ENCODE data around the gene SLC22A17.
A peak's percentile ranks its signal among the peaks of the same experiment; 100 is the strongest.

The SLC22A17 gene

DNA sequence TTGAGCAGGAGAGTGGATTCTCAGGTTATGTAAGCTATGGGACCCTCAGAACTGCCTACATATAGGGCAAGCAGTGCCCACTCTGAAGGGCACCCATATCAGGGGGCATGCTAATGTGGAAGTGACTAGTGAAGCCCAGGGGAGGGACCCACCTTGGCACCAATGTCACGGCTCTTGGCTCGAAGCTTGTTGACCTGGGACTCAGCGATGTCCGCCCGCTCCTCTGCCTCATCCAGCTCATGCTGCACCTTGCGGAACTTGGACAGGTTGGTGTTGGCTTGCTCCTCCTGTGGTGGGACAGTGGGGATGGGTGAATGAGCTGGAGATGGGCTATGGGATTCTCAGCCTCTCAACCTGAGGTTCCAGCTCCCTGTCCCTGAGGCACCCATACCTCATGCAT lies 29.6 kb upstream of the SLC22A17 start:
- no peak for DNase-seq (ENCODE audit: low read depth in 4 of 4, low spot score in 1 of 4)

DNA sequence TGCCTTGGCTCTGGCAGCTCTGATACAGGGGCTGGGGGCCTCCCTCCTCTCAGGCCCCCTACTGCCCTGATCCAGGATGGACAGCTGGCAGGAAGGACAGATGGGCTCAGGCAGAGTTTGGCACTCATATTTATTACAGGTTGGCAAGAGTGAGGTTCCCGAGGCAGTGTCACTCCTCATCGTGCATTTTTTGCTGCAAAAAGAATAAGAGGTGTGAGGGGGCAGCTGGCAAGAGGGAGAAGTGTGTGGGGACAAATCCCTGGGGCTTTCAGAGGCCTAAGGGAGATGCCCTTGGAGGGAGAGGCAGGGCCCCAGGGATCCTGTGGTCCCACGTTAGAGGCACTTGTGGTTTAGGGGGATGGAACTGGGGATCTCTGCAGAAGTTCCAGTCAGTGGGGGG lies 29.2 kb upstream of the SLC22A17 start:
- no peak for DNase-seq (ENCODE audit: low read depth in 4 of 4, low spot score in 1 of 4)

DNA sequence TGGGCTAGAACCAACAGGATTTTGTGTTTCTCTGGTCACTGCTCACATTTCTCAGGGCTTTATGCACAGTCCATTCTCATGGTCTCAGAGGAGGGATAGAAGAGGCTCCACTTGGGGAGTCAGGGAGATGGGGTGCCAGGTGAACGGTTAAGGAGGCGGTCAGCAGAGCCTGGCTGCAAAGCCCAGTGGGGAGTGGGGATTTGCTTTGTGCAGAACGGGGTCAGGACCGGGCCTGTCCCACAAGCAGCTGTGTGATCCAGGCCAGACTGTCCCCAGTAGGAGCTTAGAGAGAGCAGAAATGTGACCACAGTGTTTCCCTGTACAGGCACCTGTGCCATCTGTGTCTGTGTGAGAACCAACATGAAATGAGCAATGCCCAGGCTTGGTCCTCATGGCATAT lies 28.3 kb upstream of the SLC22A17 start:
- DNase-seq (ENCODE audit: low read depth in 4 of 4, low spot score in 1 of 4): no peak

DNA sequence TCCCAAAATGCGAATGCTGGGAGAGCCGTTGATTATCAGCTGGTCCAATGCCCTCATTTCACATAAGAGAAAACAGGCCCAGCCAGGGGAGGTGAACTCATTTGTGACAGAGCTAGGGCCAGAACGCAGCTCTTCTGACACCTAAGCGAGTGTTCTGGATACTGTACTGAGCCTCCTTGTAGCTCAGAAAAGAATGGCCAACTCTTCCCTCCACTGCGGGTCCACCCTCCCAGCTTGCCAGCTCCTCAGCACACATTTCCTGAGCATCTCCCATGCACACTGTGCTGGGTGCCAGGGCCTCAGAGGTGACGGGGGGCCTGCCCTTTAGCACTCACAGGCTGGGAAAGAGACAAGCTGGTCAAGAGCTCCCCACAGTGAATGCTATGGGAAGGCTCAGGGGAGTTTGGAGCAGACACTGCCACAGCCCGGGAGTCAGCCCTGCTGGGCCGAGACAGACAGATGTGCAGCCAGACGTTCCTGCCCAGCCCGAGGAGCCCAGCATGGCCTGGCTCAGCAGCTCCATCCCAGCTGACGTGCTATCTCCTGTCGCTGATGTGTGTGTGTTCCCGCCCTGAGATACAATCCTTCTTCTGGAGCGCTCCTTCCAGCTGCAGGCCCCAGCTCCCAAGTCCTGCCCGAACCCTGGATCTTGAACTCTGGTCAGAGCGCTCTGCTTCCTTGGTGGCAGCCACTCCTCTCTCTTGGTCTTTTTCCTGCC lies 27.7 kb upstream of the SLC22A17 start:
- no peak for DNase-seq (ENCODE audit: low read depth in 4 of 4, low spot score in 1 of 4)

DNA sequence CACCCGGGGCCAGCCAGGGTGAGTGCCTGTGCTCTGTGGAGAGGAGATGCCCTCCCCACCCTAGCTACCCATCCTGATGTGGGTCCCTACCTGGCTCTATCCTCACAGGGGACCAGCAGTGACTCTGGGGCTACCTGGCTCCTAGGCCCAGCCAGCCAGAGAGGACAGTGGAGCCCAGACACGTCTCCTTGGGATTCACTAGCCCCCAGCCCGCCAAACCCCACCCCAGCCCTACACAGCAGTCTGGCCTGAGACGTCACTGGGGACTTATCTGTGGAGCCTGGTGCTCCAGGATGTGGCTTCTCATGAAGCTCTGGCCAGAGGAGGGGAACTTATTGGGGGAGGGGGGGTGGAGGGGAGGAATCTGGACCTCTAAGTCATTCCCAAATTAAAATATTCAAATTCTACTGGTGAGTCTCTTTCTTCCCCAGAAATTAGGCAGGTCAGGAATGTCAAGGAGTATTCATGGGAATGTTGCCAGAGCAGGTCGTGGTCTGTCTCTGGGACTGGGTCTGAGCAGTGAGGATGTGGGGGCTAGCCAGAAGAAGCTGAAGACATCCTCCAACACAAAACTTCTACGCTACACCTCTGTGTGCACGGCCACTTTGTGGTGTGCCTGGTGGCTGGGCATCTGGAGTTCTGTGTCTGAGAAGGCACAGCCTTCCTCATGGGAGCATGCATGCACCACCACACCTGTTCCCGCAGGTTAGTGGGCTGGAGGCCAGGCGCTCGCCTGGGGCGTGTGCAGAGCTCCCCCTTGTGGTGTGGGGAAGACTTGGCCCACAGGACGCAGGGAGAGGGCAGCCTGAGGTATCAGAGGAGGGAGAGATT lies 26.9 kb upstream of the SLC22A17 start:
- peak; percentile 38 to 54 (median 42) for DNase-seq (ENCODE audit: low read depth in 4 of 4, low spot score in 1 of 4)

DNA sequence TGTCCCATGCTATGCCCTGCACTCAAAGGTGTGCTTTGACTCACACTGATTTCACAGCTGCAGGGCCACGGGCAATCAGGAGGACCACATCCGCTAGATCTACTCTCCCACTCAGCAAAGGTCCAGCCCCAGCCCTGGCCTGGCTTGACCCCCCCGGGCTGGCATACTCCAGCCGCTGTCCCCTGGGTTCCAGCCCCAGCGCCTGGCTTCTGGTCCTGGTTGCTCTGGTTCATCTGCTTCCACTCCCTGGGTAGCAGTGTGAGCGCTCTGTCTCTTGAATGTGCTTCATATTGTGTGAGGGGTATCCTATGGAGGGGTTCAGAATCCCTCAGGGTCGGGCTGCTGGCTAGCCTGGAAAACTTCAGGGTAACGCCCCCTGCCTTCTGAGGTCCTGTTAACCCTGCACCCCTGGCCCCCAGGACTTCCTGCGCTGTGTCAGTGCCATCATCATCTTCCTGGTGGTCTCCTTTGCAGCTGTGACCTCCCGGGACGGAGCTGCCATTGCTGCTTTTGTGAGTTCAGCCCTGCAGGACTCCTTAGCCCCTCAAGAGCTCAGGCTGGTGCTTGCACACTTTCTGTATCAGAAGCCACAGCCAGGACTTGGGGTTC lies 26.0 kb upstream of the SLC22A17 start:
- DNase-seq (ENCODE audit: low read depth in 4 of 4, low spot score in 1 of 4): no peak

DNA sequence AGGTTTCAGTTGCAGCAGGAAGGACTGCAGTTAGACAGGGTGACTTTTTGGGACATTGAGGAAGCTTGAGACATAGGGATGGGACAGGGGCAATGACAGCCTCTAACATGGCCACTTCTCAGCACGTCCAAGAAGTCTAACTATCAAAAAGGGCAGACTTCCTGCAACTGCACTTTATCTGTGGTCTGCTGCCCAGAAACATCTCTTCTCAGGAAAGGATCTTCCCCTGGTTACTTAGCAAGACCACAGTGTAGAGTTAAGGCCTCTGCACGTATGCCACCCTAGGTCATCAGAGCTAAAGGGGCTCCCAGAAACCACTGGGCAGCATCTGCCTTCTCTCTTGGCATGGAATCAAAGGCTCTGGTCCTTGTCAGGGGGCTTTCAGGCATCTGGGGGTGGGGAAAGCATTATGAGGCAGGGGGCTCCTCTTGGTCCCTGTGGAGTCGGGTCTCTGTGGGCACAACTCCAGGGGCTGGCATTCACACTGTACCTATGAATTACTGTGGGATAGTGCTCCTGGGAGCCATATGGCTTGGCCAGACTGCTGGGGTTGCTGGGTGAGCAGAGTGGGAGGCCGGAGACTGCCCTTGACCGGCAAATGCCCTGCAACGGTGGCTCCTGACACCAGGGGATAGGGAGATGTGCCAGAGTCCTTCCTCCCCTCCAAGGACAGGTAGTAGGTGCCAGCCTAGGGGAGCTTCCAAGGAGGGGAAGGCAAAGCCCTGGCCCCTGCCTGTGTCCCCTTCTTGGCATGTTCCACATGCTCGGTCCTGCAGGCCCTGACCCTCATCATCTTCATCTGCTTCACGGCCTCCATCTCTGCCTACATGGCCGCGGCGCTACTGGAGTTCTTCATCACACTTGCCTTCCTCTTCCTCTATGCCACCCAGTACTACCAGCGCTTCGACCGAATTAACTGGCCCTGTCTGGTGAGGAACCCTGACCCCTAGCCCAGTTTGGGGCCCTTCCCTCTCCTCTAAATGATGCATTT lies 25.2 kb upstream of the SLC22A17 start:
- no peak for DNase-seq (ENCODE audit: low read depth in 4 of 4, low spot score in 1 of 4)

DNA sequence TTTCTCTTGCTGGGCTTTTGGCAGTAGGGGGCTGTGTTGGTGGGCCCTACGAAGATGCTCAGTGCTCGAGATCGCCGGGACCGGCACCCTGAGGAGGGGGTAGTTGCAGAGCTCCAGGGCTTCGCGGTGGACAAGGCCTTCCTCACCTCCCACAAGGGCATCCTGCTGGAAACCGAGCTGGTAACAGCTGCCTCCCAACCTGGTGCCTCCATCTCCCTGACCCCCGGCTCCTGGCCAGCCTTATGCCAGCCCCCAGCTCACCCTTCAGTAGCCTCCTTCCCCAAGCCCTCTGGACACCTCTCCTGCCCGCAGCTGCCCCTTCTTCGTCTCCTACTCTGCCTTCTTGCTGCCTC lies 24.5 kb upstream of the SLC22A17 start:
- no peak for DNase-seq (ENCODE audit: low read depth in 4 of 4, low spot score in 1 of 4)

DNA sequence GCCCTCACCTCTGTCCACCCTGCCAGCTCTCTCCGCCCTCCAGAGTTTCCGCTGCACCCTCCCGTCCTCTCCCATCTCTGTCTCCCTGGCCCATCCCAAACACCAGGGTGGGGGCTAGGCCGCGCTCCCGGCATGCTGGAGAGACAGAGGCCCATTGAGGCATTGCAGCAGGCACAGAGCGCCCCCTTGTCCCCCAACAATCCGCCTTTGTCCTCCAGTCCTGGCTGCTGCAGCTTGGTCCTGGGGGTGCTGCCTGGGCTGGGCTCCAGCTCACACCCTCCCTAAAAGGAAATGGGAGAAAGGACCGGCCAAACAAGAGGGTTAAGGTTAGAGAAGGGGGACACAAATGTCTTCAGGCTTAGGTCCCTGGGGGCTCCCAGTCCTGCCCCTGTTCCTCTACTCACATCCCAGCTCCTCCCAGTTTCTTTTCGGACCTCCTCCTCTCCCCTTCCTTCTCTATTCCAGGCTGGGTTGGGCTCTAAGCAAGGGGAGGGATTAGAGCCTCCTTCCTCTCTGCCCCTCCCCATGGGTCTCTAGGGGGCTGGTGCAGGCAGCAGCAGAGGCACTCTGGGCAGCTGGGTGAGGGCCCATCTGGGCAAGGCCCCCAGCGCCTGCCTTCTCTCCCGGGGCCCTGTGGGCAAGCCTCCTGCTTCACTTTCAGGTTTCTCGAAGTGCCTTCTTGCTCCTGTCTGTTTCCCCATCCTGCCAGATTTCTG lies 24.0 kb upstream of the SLC22A17 start, which contains the start of gene CMTM5:
TSS of gene CMTM5 (plus strand) at position 565 of the 716 bp plus-strand sequence. CDS start 206 bp downstream, outside the sequence.
- no peak for DNase-seq (ENCODE audit: low read depth in 4 of 4, low spot score in 1 of 4)

DNA sequence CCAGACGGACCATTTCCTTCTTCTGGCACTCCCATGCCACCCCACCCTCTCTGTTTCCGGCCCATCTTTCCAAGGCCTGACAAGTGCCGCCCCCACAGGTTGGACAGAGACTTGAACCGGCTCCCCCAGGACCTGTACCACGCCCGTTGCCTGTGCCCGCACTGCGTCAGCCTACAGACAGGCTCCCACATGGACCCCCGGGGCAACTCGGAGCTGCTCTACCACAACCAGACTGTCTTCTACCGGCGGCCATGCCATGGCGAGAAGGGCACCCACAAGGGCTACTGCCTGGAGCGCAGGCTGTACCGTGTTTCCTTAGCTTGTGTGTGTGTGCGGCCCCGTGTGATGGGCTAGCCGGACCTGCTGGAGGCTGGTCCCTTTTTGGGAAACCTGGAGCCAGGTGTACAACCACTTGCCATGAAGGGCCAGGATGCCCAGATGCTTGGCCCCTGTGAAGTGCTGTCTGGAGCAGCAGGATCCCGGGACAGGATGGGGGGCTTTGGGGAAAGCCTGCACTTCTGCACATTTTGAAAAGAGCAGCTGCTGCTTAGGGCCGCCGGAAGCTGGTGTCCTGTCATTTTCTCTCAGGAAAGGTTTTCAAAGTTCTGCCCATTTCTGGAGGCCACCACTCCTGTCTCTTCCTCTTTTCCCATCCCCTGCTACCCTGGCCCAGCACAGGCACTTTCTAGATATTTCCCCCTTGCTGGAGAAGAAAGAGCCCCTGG lies 23.0 kb upstream of the SLC22A17 start:
- no peak for DNase-seq (ENCODE audit: low read depth in 4 of 4, low spot score in 1 of 4)

DNA sequence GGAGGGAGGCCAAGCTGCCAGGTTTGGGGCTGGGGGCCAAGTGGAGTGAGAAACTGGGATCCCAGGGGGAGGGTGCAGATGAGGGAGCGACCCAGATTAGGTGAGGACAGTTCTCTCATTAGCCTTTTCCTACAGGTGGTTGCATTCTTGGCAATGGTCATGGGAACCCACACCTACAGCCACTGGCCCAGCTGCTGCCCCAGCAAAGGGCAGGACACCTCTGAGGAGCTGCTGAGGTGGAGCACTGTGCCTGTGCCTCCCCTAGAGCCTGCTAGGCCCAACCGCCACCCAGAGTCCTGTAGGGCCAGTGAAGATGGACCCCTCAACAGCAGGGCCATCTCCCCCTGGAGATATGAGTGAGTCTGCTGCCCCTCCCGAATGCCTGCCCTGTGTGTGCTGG lies 20.4 kb upstream of the SLC22A17 start:
- no peak for DNase-seq (ENCODE audit: low read depth in 4 of 4, low spot score in 1 of 4)

DNA sequence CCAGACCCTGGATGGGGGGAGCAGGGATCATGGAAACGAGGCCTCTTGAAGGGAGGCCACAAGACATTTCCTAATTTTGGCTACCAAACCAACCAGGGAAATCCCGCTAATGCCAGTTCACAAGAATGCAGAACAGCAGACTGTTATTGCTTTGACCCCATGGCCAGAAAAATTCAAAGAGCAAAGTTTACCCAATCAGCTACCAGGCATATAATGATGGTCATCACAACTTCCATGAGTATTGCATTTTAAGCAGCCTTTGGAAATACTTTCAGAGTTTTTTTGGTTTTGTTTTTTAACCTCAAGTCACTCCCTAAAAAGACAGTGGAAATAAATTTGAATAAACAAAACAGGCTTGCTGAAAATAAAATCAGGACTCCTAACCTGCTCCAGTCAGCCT lies 19.8 kb upstream of the SLC22A17 start, which contains the start of gene IL25:
TSS of gene IL25 (plus strand) at position 301 of the 400 bp plus-strand sequence.
- DNase-seq (ENCODE audit: low read depth in 4 of 4, low spot score in 1 of 4): no peak

DNA sequence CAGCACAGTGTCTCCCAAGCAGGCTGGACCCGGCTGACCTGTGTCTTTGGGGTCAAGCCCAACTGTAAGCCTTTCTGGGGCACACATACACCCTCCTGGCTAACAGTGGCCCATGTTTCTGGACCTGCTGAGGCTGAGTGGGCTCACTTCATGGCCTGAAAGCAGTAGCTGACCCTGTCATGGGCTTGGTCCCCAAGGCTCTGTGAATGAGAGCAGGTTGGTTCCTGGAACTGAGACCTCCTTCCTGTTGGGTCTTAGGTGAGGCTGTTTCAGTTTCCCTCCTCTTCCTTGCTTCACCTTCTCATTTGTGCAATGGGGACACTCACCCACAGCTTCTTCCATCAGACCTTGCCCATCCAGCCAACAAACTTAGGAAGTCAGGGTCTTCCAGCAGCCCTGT lies 19.2 kb upstream of the SLC22A17 start:
- DNase-seq (ENCODE audit: low read depth in 4 of 4, low spot score in 1 of 4): no peak

DNA sequence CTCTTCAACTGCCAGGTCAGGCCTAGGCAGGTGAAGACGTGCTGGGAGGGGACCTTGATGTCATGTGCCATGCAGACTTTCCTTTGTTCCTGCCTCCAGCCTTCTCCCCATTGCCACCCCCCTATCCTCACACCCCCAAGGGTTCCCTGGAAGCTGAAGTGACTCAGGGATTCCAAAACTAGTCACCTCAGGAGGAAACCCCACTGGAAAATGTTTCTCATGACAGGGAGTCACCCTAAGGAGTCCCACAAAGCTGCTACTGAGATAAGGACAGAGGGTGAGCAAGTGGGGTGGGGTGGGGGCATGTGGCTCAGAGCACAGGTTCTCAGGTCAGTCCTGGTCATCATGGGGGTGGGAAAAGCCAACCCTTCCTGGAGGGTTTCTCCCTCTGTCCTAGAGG lies 17.5 kb upstream of the SLC22A17 start:
- DNase-seq (ENCODE audit: low read depth in 4 of 4, low spot score in 1 of 4): no peak

DNA sequence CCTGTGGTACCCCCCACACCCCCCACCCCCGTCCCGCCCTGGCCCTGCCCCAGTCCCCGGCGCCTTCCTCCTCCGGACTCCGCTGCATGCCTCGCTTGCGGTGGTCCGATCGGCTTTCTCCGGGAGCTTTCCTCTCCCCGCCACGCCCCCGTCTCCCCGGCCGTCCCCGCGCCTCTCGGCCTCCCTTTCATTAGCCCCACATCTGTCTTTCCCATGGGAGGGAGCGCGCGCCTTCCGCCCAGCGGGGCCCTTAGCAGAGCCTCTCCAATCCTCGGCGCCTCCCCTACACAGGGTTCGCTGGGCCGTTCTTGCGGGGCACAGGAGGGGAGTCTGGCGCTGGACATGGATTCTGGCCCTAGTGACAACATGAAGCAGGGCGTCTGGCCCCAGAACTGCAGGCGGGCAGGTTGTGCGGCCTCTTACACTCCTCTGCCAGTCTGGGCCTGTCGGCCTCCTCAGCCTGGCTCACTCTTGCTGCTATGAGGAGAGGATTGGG lies 13.8 kb upstream of the SLC22A17 start:
- DNase-seq (ENCODE audit: low read depth in 4 of 4, low spot score in 1 of 4): no peak

DNA sequence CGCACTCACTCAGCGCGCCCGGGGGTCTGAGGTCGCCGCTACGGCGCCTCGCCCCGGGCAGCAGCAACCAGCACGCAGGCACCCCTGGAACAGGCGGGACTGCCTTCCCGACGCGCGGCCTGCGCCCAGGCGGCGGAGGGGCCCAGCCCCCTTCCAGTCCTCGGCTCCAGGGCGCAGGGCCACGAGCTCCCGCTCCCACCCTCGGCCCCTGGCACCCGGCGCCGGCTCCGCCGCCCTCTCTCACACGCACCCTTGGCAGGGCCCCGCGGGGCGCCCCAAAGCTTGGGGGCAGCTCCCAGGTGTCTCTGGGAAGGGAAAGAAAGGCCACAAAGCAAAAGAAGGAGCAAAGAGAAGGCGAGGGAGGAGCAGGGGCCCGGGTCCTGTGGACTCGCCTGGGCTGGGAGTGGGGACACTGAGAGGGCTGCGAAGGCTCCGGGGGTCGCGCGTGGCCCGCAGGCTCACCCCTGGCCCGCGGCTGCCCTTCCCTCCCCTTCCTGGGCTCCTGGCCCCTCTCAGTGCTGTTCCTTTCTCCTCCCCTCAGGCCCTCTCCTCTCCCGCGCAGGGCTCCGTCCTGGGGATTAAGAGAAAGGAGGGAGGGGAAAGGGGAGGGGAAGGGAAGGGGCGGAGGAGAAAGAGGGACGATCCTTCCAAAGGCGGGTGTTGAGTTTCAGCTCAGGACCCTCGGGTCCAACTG lies 13.2 kb upstream of the SLC22A17 start:
- no peak for DNase-seq (ENCODE audit: low read depth in 4 of 4, low spot score in 1 of 4)

DNA sequence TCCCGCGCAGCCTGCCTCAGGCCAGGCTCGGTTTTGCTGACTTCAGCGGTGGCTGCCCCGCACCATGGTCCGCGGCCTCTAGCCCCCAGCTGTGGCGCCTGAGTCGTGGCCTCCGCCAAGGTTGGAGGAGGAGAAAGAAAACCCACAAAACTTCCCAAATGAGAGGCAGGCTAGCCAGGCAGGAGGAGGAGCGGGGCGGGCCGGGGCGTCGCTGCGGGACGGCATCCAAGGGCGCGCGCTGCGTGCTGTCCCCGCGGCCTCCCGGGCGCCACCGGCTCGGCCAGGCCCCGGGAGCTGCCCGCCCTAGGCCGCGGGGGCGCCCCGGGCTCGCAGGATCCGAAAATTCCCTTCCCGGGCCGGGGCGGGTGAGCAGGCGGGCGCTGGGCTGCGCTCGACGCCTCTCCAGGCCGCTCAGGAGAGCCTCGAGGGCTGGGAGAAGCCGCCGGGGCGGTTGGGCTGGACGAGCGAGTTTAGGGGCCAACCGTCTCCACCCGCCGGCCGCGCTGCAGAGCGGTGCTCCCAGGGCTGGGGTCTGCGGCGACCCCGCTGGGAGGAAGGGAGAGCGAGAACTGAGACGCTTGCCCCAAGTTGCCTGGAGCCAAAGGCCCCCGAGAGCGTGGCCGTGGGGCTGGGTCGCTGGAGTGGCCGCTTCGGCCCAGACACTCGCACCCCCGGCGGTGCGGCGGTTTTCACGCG lies 12.5 kb upstream of the SLC22A17 start, which contains the start of gene EFS:
TSS of gene EFS (minus strand) at position 137 of the 696 bp plus-strand sequence. CDS start 147 bp downstream, outside the sequence.
- no peak for DNase-seq (ENCODE audit: low read depth in 4 of 4, low spot score in 1 of 4)

All from stimulated activated CD4-positive, alpha-beta T cell treated with anti-CD3 and anti-CD28 coated beads, Interleukin-1b, Interleukin-23, amount 100 ng/mL, for 24 hours (primary cell).